Hypothalamus (tissue), 51 donors: ENCODE measurements around the gene ANAPC4.
"Not testable (repeated sequence)": the region's sequence is repeated elsewhere in the genome, so short reads cannot be mapped to it uniquely, and the experiment has no call there.

ENCODE experiments used
- DNase-seq, 51 donors: peaks; one replicate each; lab custom pipeline; 2025; lab: John Stamatoyannopoulos, UW

The ANAPC4 gene

DNA sequence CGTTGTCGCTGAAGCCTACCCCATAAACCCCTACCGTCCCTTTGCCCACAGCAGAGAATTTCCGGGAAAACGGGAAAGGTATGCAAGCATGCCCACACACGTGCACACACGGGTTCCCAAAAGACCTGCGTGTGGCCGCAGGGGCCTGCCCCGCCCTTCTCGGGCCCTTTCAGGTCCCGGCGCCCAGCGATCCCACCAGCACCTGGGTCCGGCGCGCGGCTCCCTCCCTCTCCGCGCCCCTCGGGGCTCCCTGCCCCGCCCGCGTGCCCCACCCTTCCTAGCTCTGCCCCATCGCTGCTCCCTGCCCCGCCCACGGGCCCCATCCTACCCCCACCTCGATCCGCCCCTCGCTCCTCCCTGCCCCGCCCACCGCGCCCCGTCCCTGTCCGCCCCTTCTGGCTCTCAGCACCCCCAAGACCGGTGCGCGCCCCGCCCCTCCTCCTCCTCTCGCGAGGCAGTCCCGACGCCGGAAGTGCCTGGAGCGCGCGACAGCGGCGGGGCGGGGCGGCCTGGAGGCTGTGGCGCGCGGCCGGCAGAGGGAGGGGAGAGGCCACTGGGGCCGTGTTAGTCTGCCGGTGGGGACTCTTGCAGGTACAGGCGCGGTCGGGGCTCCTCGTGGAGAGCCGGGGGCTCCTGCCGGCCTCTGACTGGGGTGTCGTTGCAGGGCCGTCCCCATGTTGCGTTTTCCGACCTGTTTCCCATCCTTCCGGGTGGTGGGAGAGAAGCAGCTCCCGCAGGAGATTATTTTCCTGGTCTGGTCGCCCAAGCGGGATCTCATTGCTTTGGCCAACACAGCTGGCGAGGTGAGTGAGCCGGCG, at the start of gene ANAPC4:
TSS of gene ANAPC4 (plus strand) at position 510 of the 818 bp plus-strand sequence. CDS start at position 675, 165 bp downstream.
- peak; percentile 11 to 93 (median 79) for DNase-seq

- not testable (repeated sequence) for DNase-seq
Observed at GRCh38 chr4:25328463-25328862, 48.6 kb upstream of the ANAPC4 start.

- no peak for DNase-seq
Observed at GRCh38 chr4:25330335-25330734, 46.7 kb upstream of the ANAPC4 start.

DNA sequence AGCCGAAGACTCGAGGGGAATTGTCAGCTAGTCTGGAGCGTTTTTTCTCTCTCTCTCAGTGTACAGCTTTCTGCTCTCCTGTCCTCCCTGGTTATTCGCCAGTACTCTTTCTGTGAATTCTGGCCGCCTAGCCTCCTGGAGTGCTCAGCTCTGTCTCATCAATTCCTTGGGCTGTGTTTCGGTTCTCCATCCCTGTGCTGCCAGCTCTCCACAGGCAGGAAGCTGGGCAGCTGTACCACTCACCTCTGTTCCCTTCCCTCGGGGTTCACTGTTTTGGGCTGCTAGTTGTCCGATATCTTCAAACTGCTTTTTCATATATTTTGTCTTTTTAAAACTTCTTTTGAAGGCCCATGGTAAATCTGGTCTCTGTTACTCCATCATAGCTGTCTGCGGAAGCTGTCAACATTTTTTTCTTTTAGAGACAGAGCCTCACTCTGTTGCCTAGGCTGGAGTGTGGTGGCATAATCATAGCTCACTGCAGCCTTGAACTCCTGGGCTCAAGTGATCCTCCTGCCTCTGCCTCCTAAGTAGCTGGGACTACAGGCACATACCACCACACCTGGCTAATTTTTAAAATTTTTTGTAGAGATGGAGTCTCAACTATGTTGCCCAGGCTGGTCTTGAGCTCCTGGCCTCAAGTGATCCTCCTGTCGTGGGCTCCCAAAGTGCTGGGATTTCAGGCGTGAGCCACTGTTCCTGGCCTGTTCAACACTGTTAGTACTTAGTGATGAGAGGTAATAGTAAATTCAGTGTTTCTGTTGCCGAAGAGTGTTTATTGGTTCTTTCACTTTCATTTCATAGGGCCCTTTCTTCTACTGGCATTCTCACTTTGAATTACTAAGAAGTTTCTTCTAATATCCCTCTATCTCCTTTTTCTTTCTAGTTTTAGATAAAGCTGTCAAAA, 45.9 kb upstream of the ANAPC4 start:
- DNase-seq: peak in 4 of 51 donors; percentile 2 to 9 (median 6)

DNA sequence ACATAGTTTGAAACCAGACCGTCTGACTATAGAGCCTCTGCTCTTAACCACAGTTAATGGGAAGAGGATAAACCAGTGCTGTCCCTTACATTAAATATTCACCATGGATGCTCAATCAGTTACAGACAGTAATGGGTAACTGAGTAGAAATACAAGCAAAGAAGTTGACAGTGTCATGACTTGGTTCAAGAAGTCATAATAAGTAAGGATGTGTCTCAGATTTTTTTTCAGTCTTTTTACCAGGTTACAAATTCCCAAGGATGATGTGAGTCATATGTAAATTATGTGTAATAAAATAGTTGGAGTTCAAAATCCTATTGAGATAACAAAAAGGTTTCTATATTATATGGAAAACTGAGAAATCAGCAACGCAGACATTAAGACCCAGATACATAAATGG, 33.4 kb upstream of the ANAPC4 start:
- no peak for DNase-seq

DNA sequence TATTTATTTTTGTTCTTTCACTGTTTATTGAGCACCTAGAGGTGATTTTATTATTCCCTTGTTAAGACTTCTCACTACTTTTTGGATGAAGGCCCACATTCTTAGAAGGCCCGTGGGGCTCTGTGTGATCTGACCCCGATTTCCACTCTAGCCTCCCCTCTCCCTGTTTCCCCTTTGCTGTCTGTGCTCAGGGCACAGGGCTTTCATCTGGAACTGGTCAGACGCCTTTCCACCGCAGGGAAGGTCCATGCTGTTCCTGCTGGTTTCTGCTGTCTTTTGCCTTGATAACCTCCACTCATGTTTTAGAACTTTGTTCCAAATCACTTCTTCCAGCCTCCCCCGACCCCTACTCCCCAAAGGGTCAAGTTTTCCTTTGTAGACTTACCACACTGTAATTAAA, 31.3 kb upstream of the ANAPC4 start:
- no peak for DNase-seq

DNA sequence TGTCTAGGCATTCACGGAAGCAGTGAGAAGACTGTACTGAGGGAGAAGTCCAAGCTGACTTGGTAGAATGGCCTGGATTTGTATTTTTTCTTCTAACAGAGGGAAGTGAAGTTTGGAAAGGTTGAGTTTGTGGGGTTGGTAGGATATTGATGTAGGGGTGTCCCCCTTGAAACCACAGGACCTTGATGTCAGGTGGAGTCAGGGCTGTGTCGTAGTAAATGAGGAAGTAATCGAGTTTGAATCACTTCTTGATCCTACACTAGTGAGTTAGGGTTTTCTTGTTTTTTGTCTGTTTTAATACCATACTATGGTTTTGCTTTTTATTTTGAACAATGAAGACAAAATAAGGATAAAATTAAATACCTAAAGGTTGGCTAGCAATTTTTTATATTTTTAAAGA, 30.1 kb upstream of the ANAPC4 start:
- no peak for DNase-seq

DNA sequence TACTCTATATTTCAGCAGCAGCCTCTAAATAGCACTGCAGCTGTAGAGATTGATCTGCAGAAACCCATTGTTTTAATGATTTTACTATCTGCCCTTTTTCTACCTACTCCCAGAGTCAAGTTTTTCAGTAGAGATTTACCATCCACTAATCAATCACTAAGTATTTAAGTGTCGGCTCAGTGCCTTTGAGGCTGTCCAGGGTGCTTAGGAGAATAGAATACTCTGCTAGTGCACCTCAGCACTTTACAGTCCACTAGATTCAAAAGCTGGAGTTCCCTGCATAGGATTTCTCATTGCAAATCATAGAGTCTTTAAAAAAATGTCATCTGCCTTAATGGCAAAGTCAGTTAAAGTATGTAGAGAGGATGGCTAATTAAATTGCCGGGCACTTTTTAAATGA, 29.6 kb upstream of the ANAPC4 start:
- no peak for DNase-seq

DNA sequence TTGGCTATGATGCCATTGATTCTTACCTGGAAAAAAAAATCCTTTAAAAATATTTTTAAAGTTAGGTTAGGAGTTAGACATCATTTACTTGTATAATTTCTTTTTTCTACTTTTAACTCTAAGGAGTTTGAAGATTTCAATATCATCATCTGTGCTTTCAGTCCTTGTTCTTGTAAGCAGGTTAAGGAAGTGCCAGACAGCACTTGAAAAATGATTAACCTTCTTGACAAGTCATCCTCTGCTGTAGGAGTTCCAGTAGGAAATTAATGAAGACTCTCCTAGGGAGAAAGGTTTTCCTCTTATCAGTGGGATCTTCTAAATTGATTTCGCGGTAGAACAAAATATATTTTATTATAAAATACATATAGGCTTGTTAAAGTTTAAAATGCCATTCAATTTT, 29.1 kb upstream of the ANAPC4 start:
- no peak for DNase-seq

DNA sequence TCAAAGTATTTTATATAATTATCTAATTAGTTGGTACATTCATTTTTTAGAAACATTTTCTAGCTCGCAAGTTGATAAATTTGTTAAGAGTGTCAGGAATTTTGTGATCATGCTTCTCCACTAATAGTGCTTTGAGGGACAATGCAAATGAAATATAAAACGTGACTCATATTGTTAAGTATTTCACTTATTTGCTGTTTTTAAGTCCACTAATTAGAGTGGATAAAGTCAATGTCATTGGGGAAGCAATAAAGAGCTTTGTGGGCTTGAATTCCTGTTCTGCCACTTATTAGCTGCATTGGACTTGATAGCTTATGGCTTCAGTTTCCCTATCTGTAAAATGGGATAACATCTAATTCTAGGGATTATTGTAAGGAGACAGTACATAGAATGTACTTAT, 26.5 kb upstream of the ANAPC4 start:
- DNase-seq: no peak

- DNase-seq: no peak
Observed at GRCh38 chr4:25351777-25352416, 25.2 kb upstream of the ANAPC4 start.

DNA sequence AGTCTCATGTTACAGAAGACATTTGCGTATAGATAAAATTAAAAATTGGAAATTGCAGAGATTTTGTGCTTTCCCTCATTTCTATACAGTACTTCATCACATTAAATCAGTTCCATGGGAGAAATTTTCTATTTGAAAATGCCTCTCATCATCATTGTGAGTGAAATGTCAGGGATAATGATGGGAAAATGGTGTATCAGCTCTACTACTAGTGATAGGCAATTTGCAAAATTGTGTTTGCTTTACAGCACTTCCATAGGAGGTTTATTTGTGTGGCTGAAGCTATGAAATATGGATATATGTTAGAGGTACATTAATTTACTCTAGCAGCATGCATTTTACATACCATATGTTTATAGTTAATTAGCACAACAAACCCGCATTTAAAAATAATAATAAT, 21.0 kb upstream of the ANAPC4 start:
- DNase-seq: no peak

DNA sequence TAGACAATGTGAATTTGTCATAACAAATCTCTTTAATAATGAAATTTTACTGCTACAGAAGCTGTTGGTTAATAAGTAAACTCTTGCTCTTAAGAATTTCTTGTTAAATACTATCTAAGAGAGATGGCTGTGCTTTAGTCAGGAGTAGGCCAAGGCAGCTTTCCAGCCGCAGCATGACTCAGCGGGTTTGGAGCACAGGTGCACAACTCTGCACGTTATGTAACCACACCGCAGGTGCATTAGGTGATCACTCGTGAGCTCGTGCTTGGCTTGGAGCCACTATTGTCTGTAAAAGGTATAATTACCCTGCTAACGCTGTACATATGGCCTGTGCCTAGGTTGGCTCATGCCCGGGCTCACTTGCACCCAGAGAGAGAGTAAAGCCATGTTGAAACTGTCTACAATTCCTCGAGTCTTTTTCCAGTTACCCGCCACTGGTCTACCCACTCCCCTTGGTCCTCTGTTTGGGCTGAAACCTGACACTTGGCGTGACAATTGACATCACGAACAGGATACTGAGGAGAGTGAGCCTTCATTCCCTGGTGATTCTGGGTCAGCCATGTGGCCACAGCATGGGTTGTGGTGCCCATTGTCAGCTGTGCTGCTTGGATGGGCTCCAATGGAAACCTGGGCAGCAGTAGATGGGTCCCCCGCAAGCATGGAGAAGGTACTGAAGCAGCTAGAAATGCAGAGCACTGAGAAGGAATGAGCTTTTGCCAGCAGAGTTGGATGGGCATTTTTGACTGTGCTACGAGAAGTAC, 18.4 kb upstream of the ANAPC4 start:
- DNase-seq: no peak

DNA sequence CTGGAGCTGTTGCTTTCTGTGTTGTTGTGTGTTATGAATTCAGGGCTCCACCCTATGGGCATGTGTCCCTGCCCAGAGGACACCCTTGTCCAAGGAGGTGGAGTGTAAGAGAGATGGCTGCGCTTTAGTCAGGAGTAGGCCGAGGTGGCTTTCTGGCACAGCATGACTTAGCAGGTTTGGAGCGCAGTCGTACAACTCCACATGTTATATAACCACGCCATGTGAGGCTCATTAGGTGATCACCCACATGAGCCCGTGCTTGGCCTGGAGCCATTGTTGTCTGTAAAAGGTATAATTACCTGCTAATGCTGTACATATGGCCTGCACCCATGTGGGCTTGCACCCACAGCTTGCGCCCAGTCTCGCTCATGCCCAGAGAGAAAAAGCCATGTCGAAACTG, 15.8 kb upstream of the ANAPC4 start:
- DNase-seq: no peak

DNA sequence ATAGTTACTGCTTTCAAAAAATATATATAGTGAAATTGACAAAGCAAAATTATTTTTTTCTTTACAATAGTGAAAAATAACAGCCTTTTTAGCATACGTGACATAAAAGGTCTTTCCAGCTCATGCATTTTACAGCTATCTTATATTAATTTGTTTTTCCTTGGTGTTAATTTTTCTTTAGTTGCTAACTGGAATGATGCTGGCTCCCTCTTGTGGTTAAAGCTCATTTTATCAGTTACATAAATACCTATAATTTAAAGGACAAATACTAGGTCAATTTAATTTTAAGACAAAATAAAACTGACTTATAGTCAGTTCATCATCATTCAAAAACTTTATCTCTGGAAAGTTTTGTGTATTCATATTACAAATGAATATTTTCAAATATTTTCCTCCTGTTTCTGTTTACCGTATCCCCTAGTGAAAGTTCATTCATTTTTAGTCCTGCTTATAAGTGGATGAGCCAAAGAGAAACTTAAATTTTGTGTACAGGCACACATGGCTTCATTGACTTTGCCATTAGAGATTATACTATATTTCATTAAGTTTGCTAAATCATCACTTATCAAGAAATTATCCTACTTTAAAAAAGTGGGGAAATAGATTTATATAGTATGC, 9.9 kb upstream of the ANAPC4 start:
- peak in 1 of 51 donors; percentile 34 for DNase-seq

- no peak for DNase-seq
Observed at GRCh38 chr4:25367877-25368276, 9.2 kb upstream of the ANAPC4 start.

DNA sequence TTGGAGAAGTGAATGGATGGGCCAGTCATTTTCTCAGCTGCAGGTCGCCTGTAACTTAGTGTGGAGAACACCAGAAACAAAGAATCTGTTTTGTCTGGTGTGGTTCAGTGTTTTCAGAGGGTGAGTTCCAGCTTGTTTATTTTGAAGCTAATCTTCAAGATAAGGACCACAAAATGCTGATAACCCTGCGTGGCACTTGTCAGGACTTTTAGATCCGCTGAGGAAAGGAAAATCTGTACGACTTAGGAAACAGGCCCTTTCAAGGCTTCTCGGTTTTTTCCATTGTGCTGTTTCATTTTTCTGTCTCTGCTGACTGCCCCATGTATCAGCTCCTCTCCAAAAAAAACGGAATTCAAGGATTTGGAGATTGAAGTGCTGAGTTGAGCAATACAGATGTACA, 8.7 kb upstream of the ANAPC4 start:
- DNase-seq: no peak

- no peak for DNase-seq
Observed at GRCh38 chr4:25370242-25370641, 6.8 kb upstream of the ANAPC4 start.

DNA sequence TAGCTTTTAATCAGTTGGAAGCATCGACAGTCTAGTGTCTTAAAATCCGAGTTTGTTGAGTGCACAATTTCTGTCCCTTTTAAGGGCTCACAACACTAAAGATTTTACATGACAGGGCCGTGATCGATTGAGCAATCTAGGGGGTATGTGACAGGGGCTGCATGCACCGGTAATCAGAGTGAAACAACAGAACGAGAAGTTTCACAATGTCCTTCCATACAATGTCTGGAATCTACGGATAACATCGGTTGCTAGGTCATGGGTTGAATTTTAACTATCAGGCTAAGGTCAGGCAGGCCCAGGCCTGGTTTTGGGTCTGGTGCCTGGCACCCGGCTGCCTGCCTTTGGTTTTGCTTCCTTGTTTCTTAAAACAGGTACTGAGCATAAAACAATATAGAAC, 4.5 kb upstream of the ANAPC4 start:
- not testable (repeated sequence) for DNase-seq
